Medulla oblongata (tissue), 1 donor: ENCODE results near the gene KRTAP5-5.
"Not testable (repeated sequence)": the region's sequence is repeated elsewhere in the genome, so short reads cannot be mapped to it uniquely, and the experiment has no call there.

Experiments used
- DNase-seq: peaks from one replicate; pipeline ENCODE4 v3.0.0-alpha.2; 2015; ENCODE audit errors: extremely low spot score

The KRTAP5-5 gene

GRCh38 chr11:1642288-1643145 is 12.9 kb downstream of the KRTAP5-5 start:
- no peak for DNase-seq

DNA sequence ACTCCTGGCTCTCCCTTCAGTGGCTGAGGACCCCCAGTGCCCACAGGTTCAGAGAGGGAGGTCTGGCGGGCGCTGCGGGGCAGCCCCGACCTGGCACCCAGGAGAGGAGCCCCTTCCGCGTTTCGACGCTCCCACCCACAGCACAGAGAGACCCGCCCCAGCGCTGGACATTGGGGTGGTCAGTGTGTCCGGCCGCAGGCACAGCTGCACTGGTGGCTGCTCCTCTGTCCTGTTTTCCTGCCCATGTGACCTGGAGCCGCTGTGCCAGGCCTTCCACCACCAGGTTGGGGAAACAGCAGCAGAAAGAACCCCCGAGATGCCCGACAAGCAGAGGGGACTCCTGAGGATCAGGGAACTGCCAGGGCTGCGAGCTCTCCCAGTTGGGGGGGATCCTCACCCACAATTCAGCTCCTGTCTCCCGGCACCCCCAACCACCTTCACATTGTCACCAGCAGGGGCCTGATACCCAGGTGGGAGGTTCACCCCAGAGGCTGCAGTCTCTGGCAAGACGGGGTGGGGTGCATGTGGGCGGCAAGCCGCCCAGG is 13.6 kb downstream of the KRTAP5-5 start:
- no peak for DNase-seq

- no peak for DNase-seq
Observed at GRCh38 chr11:1644601-1645356, 15.2 kb downstream of the KRTAP5-5 start.

DNA sequence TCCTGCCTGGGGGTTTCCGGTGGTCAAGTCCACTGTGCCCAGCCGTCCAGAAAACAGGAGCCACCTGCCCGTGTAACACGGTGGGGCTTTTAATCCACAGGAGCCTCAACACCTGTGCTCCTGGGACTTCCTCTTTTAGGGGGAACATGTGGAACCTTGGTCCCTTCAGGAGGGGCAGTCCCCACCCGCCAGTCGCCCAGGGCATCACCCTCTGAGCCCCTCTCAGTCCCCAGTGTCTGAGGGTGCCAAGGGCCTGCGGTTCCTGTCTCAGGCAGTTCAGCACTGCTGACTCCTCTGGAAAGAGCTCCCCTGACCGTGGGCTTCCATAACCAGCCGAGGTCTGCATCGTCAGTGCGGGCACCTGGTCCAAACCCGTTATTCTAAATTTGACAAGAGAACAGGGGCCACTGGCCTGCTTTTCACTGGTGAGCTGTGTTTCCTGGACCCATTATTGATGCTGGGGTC is 15.8 kb downstream of the KRTAP5-5 start:
- no peak for DNase-seq

DNA sequence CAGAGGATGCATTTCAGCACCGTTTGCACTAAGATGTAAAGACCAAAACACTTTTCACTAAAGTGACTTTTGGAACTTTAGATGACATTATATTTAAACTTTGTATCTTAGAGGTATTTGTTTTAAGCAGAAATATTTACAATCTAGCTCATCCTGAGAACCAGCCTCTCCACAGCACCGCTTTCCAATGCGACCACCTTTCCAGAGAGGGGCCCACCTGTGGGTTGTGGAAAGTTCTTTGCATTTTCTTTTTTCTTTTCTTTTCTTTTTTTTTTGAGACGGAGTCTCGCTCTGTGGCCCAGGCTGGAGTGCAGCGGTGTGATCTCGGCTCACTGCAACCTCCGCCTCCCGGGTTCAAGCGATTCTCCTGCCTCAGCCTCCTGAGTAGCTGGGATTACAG is 17.0 kb downstream of the KRTAP5-5 start:
- not testable (repeated sequence) for DNase-seq

- DNase-seq: no peak
Observed at GRCh38 chr11:1647901-1648652, 18.5 kb downstream of the KRTAP5-5 start.

GRCh38 chr11:1648653-1649420 is 19.3 kb downstream of the KRTAP5-5 start:
- DNase-seq: no peak

GRCh38 chr11:1650034-1650917 is 20.7 kb downstream of the KRTAP5-5 start:
- DNase-seq: no peak

- no peak for DNase-seq
Observed at GRCh38 chr11:1650918-1651262, 21.3 kb downstream of the KRTAP5-5 start.

DNA sequence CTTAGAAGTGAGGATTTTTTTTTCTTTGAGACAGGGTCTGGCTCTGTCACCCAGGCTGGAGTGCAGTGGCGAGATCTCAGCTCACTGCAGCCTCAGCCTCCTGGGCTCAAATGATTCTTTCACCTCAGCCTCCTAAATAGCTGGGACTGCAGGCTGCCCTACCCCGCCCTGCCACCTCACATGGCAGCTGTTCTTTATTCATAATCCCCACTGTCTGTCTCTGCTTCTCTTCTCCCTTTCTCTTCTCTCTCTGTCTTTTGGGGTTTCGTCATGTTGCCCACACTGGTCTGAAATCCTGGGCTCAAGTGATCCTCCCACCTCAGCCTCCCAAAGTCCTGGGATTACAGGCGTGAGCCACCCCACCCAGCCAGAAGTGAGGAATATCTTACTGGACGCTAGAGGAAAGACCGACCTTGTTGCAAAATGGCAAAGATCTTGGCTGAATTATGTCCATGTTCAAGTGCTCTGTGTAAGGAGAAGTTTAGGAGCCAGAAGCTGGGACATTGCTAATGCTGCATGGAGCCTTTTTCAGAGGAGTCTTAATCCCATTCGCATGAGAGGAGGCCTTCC is 21.9 kb downstream of the KRTAP5-5 start:
- no peak for DNase-seq

GRCh38 chr11:1652026-1652425 is 22.5 kb downstream of the KRTAP5-5 start:
- DNase-seq: no peak

GRCh38 chr11:1652442-1652770 is 22.8 kb downstream of the KRTAP5-5 start:
- DNase-seq: no peak

- DNase-seq: peak; percentile 75
Observed at GRCh38 chr11:1652771-1653540, 23.4 kb downstream of the KRTAP5-5 start.

- DNase-seq: no peak
Observed at GRCh38 chr11:1653541-1654387, 24.2 kb downstream of the KRTAP5-5 start.

DNA sequence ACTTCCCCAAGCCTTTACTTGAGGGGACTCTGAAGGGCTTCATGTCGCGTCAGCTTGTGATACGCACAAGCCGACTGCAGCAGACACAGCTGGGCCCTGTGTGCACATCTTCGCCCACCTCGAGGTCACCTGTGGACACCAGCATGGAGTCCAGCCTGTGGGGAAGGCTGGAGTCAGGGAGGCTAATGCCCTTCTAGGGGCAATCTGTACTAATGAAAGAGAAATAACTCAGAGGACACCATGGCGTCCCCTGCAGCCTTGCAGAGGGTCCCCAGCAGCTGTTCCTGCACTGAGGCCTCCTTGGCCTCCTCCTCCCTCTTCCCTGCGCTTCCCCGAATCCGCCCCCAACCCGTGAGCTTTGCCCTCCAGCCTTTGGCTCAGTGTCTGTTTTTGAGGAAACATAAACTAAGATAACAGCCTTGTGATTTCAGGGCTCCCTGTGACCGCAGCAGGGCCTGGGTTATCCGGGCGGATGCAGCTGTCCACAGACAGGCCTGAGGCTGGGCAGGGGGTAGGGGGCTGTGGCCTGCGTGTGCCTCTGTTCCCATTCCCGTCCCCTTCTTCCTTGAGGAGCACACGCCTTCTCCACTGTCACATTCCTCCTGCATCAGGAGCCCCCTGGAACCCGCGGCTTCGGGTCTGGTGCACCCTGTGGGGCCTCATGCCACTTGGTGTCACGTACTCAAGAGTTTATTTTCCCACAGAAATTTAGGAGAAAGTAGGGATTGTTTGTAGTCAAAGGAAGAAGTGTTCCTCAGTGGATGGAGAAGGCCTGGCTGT is 25.0 kb downstream of the KRTAP5-5 start:
- DNase-seq: no peak

GRCh38 chr11:1655168-1656060 is 25.8 kb downstream of the KRTAP5-5 start:
- no peak for DNase-seq
